Measurements from ENCODE around the gene IQSEC2.
A peak's percentile ranks its signal among the peaks of the same experiment; 100 is the strongest.

The IQSEC2 gene

DNA sequence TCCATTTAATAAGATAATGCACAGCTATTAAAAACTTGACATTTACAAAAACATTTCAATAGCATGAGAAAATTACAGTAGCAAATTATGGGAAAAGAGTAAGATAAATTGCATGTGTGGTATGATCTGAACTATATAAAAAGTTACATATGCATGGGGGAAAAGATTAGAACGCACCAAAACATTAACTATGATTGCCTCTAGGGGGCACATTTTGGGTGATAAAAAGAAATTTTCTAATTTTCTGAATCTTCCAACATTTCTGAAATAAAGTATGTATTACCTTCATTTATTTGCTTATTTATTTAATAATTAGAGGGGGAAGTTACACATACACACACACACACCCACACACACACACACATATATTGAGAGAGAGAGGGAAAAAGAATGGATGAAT is 36.8 kb downstream of the IQSEC2 start:
- DNase-seq (ENCODE audit: low read depth in 2 of 2), result no peak

DNA sequence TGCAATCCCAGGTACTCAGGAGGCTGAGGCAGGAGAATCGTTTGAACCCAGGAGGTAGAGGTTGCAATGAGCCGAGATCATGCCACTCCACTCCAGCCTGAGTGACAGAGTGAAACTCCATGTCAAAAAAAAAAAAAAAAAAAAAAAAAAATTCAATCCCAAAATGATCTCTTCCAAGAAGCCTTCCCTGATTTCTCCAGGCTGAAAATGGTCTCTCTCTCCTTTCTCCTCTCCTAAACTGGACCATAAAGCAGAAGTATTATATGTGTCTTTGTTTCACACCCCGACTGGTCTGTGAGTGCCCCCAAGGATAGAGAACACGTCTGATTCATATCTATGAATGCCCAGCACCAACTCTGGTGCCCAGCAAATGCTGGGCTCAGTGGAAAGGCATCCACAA is 39.1 kb downstream of the IQSEC2 start:
- no peak for DNase-seq (ENCODE audit: low read depth in 2 of 2)

DNA sequence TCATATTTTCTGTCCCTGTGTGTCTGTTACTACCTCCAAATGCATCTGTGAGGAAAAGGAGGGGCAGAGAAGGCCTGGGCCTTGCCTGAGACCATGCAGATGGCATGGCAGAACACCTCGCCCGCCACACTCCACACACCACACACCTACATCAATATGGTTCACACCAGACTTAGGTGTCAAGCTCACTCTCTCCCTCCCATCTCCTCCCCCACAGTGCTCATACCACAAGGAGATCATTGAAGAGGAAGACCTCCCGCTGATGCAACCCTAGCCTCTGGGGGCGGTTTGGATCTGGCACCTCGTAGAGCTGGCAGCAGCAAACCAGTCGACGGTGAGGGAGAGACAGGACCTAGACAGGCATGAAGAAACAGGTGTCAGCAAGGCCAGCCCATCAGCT is 39.8 kb downstream of the IQSEC2 start:
- DNase-seq (ENCODE audit: low read depth in 2 of 2), result no peak

DNA sequence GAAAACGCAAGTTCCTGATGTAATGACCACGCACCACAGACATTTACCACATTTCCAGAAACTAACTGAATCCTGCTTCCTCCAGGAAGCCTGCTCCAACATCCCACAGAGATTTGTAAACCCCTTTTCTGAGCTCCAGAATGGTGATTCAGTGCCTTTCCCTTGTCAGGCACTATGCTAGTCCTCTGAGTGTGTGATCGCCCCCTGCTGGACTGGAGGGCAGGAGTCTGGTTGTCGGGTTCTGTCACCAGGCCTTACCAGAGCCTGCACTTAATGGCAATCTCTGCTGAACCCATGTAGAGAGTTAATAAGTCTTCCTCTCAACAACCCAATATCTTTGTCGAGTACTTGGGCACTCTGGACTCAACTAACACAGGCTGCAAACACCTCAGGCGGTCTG is 41.9 kb downstream of the IQSEC2 start:
- DNase-seq (ENCODE audit: low read depth in 2 of 2), result peak; percentile 29 to 50

DNA sequence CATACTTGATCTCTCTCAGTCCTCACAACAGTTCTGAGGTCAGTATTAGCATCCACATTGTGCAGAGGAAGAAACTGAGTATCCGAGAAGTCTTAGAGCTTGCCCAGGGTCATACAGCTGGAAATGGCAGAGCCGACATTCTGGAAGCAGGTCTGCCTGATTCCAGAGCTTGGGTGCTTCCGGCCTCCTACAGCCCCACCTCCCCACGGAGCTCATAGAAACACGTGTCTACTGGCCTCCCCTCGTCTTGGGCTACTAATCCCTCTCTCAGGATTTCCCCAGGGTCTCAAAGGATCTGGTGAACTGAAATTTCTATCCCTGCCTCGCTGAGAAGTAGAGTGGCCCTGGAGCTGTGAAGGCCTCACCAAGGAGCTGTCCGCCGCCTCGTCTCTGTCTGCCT is 44.3 kb downstream of the IQSEC2 start:
- DNase-seq (ENCODE audit: low read depth in 2 of 2), result no peak

DNA sequence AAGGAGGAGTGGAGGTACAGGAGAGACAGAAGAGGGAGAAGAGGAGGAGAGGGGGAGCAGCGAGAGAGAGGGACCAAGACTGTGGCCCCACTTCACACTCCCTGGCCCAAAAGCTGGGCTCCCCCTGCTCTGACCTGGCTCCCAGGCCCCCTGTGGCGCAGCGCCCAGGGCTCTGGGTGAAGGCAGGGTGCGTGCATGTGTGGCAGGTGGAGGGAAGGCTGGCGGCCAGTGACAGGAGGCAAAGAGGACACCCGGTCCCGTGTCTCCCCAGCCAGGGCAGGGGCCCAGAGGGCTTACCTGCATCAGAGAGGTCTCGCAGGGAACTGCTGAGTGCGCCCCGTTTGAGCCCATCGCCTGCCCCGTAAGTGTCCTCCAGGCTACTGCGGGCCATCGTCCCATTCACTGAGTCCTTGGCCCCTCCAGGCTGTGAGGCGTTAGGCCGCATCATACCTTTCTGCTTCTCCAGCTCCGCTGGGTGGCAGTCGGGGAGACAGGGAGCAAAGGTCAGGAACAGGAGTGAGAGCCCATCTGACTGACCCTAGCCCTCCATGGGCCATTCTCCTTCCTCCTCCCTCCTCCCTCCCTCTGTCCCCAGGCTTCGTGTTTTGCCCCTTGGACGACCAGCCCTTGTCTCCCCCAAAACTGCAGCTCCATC is 45.2 kb downstream of the IQSEC2 start:
- no peak for DNase-seq (ENCODE audit: low read depth in 2 of 2)

DNA sequence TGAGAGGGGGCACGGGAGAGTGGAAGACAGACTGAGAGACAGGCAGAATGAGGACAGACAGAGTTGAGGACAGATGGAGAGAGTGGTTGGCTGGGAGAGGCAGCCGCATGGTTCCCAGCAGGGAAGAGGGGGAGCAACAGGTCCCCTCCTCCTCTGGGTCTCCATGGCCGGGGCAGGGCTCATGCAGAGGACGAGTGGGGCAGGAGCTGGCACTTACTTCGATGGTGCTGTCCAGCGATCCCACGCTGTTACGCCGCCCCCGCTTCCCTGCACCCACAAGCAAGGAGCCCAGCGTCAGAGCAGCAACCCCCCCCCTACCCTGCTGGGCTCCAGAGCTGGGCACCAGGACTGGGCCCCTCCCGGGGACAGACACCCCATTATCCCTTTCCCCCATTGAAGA is 45.8 kb downstream of the IQSEC2 start:
- DNase-seq (ENCODE audit: low read depth in 2 of 2), result no peak

DNA sequence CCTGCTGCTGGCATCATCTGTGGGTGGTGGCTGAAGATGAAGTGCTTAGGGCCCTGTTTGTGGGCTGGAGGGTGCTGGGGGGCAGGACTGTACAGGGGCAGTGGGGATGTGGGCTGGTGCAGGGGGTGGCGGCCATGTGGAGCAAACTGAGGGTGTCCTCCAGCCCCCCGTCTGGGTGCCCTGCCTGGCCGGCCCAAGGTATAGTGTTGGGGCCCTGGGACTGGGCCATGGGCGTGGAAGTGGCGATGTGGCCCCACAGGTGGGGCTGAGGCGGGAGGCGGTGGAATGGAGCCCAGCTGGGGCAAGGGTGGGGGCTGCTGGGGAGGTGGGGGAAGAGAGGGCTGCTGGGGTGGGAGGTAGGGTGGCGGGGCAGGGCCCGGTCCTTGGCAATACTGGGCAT is 46.9 kb downstream of the IQSEC2 start:
- no peak for DNase-seq (ENCODE audit: low read depth in 2 of 2)

DNA sequence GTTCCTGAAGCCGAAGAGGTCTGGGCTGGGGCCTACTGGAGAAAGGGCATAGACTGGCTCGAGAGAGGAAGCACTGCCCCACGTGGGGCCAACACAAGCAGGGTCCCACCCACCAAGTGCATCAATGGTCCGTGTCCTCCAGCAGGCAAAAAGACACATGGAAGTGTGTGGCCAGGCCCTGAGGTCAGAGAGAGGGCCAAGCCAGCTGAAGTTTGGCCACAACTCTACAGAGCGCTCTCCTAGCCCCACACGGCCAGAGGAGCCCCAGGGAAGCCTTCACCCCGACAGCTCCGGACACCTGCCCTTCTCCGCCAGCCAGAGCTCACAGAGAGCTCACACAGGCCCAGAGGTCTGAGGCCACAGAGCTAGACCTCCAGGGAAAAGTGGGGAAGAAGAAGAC is 47.8 kb downstream of the IQSEC2 start:
- DNase-seq (ENCODE audit: low read depth in 2 of 2), result no peak

DNA sequence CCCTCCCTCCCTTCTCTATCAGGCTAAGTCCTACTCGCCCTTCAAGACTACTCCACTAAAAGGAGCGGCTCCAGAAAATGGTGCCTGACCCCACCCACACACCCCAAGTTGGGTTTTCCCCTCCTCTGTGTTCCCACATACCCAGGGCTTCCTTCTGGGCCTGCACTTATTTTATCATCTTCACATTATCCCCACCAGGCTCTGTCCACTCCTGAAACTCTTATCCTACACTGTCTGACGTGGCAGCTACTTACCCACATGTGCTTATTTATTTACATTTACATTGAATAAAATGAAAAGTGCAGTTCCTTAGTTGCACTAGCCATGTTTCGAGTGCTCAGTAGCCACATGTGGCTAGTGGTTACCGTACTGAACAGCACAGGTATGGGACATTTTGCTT is 51.3 kb downstream of the IQSEC2 start:
- DNase-seq (ENCODE audit: low read depth in 2 of 2), result no peak

DNA sequence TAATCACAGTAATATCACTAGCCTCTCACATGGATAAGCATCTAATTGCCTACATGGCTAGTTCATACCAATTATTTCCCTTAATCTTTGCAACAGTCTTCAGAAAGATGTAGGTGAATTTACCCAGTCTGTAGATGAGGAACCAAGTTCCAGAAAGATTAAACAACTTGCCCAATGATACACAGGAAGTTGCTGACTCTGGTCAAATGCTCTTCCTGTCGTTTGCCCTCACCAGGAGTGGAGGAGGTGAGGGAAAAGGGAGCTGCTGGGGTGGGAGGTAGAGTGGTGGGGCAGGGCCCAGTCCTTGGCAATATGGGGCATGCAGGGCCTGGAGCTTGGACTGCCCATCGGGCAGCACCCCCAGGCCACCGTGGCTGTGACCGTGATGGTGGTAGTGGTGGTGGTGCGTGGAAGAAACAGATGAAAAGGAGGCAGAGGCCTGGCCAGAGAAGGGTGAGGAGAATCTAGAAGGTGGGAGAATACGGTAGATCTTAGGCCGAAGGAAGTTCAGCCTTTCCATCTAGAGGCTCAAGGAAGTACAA is 54.1 kb downstream of the IQSEC2 start:
- no peak for DNase-seq (ENCODE audit: low read depth in 2 of 2)

DNA sequence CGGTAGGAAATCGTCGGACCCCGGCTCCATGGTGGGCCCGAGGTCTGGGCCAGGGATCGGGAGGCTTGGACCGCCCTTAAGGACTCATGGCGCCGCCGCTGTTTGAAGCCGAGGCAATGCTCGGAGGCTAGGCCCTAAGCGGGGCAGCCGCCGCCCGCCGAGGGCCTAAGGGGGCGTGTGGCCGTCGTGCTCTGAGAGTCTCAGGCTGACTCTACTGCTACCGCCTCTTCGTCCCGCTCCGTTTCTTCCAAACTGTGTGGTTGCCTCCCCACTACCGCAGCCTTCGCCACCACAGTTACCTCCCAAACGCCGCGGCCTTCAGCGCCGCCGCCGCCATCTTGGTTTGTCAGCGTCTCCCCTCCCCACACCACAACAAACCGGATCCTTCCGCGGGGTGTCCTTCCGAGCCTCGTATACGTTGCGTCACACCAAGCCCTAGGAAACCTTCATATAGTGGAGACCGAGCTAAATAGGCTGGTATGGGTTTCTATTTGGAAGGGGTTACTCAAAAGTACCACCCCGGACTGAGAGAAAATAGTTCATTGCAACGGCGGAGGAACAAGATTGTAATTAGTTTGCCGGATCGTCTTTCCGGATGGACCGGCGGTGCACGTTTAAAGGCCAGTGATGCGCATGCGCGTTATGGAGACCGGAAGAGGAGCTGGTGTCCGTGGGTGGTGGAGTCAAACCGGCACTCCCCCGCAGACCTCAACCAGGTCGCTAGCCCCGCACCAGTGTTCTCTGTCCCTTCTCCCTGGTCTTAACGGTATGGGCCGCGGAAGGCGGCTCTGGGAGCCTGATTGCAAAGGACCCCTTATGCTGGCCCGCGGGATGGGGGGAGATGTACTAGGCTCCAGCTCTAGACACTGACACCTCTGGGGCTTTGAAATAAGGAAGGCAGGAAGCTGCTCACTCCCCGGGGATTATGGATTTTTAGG is 56.3 kb downstream of the IQSEC2 start, which contains the start of gene KDM5C:
Gene KDM5C, minus strand, starts transcription at position 348 of the 938 bp plus-strand sequence. Its CDS starts 318 bp downstream, at position 30.
- peak; percentile 63 to 79 for DNase-seq (ENCODE audit: low read depth in 2 of 2)

DNA sequence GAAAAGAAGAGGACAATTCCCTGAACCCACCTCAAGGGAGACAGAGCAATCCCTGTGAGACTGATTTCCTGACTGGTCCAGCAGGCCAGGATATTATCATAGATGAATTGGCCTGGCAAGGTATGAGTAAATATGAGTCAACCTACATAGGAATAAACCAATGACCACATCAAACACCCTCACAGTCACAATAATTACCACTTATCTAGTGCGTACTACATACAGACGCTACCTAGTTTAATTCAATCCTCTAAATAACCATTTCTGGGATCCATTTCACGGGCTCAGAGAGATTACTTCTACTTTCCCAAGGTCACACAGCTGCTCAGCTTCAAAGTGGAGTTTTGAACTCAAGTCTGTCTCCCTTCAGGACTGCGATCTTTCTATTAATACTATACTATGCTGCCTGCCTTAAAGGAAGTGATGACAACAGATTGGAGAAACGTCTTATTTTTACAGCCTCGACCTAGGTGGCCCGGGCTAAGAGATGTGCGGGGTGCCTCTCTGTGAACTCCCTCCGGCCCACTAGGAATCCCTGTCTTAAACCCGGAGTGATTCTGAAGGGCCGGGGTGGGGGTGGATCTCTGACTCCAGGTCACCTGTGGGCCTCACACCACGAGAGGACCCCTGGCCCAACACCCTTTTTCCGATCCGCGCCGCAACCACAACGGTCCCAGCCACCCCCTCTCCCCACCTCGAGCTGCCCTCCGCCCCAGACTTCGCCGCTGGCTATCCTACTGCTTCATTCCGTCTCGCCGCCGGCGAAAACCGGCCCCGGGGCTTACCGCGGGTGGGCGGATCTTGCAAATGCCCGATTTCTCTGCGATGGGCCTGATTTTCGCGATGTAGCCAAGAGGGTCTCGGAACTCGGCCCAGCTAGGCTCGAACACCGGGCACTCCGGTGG is 57.2 kb downstream of the IQSEC2 start:
- no peak for DNase-seq (ENCODE audit: low read depth in 2 of 2)

DNA sequence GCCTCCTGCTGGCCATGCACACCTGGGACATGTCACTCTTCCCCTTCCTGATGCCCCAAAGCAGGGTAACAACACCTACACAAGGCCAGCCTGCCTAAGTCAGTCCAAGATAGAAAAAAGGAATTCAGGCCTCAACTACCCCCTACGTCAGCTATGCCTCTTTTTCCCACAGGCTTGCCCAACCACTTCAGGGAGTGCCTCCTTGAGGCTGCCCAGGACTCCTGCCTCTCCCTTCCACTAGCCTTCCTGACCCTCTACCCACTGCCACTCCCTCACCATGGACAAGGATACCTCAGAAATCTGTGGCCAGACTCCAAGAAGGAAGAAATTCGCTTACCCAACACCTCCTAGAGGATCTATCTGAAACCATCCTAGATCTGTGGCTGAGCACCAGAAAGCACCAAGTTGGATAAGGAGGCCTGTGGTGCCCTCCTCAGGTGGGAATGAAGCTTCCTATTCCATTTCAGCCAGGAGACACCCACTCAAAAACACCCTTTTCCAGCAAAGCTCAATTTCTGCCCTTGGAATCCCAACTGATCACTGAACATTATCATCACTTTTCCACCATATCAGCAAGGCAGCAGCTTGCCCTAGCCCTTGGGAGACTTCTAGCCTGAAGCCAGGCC is 58.2 kb downstream of the IQSEC2 start:
- no peak for DNase-seq (ENCODE audit: low read depth in 2 of 2)
